ENCODE measurements around the gene S100A13.

GRCh38 chr1:153628638-153629342, 1.5 kb upstream of the S100A13 start:
- no peak for TF ChIP-seq CTCF (IDR thresholded peaks at IDR 0.05)
- TF ChIP-seq POLR2A (IDR thresholded peaks at IDR 0.05), result no peak

Data from thyroid gland (tissue), 4 donors.